ENCODE measurements around the gene SIX2.

DNA sequence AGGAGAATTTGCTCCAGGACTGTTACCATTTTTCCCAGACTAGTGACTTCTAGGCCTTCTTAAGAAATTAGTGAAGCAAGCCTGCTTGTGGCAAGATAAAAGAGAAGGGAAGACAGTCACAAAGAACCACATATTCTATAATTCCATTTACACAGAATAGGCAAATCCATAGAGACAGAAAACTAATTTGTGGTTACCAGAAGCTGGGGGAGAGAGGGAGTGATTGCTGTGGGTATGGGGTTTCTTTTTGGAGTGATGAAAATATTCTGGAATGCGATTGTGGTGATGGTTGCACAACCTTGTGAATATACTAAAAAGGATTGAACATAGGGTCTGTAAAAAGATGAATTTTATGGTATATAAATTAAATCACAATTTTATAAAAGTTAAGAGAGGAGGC, 37.5 kb upstream of the SIX2 start:
- TF ChIP-seq, protein P1, sequence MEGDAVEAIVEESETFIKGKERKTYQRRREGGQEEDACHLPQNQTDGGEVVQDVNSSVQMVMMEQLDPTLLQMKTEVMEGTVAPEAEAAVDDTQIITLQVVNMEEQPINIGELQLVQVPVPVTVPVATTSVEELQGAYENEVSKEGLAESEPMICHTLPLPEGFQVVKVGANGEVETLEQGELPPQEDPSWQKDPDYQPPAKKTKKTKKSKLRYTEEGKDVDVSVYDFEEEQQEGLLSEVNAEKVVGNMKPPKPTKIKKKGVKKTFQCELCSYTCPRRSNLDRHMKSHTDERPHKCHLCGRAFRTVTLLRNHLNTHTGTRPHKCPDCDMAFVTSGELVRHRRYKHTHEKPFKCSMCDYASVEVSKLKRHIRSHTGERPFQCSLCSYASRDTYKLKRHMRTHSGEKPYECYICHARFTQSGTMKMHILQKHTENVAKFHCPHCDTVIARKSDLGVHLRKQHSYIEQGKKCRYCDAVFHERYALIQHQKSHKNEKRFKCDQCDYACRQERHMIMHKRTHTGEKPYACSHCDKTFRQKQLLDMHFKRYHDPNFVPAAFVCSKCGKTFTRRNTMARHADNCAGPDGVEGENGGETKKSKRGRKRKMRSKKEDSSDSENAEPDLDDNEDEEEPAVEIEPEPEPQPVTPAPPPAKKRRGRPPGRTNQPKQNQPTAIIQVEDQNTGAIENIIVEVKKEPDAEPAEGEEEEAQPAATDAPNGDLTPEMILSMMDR (IDR thresholded peaks at IDR 0.05): no peak
- TF ChIP-seq POLR2AphosphoS5 (IDR thresholded peaks at IDR 0.05): no peak
- TF ChIP-seq POLR2A (IDR thresholded peaks at IDR 0.05): no peak
- TF ChIP-seq EP300 (IDR thresholded peaks at IDR 0.05): no peak
